GM23248 (cell line): ENCODE data around the gene PIP5K1B.

Experiments used
- EZH2 ChIP-seq: fragments of 200-600 bp; sonication (generic); IDR thresholded peaks from 2 replicates; pipeline ENCODE4 v1.6.1; 2018; ENCODE audit warnings: antibody characterized with exemption, mild to moderate bottlenecking; ENCODE audit not compliant: insufficient read depth, poor library complexity, severe bottlenecking
- EZH2phosphoT487 ChIP-seq: fragments of 200-600 bp; sonication (generic); IDR thresholded peaks from 2 replicates; pipeline ENCODE4 v1.6.1; 2018; ENCODE audit warnings: antibody characterized with exemption, moderate library complexity, mild to moderate bottlenecking, low read depth; ENCODE audit not compliant: insufficient read depth

- TF ChIP-seq EZH2phosphoT487 (no peak), EZH2 (no peak)
Observed at GRCh38 chr9:68851657-68852056, 146.6 kb downstream of the PIP5K1B start.
